Keratinocyte (primary cell): ENCODE results near the gene GPR158. TPM values are rescaled to one million over a fixed set of nuclear protein-coding genes. Genes with fewer than 3 reads are reported as not detected.
"Not testable (repeated sequence)": the region's sequence is repeated elsewhere in the genome, so short reads cannot be mapped to it uniquely, and the experiment has no call there.

Source experiments
- DNase-seq: peaks from one replicate; pipeline ENCODE4 v3.0.0-alpha.2; 2011; ENCODE audit warnings: low read depth, missing footprints, low spot score
- FAIRE-seq: peaks from 2 replicates; lab custom pipeline; 2011; peaks lifted over from hg19 to GRCh38; lab: Jason Lieb, UNC
- H2AFZ ChIP-seq: 2 replicates; pipeline ENCODE4 v1.6.0; 2012; ENCODE audit warnings: low read length, control low read depth, inconsistent platforms; ENCODE audit not compliant: control insufficient read depth
- H3K27ac ChIP-seq: 2 replicates; pipeline ENCODE4 v1.5.1; 2011; ENCODE audit warnings: low read length; ENCODE audit not compliant: control insufficient read depth, insufficient read depth
- H3K27me3 ChIP-seq: 3 replicates; pipeline ENCODE4 v1.6.0; 2011; ENCODE audit warnings: low read length; ENCODE audit not compliant: control insufficient read depth, insufficient read depth; ENCODE audit errors: extremely low read depth
- H3K36me3 ChIP-seq, 2 experiments: 2 replicates in 1 of 2; 3 replicates in 1 of 2; pipeline ENCODE4 v1.5.1; 2011; ENCODE audit warnings: low read length in 2 of 2, mild to moderate bottlenecking in 1 of 2; ENCODE audit not compliant: control insufficient read depth in 2 of 2, insufficient read depth in 2 of 2; ENCODE audit errors: extremely low read depth in 1 of 2
- H3K4me1 ChIP-seq: 3 replicates; pipeline ENCODE4 v1.5.1; 2011; ENCODE audit warnings: low read length; ENCODE audit not compliant: control insufficient read depth, insufficient read depth; ENCODE audit errors: extremely low read depth
- H3K4me2 ChIP-seq: 3 replicates; pipeline ENCODE4 v1.6.0; 2011; ENCODE audit warnings: low read depth, low read length; ENCODE audit not compliant: control insufficient read depth, insufficient read depth; ENCODE audit errors: extremely low read depth
- H3K4me3 ChIP-seq, 3 experiments: fragments of 200-600 bp in 1 of 3; sonication (generic) in 1 of 3; 2 replicates in 2 of 3; 3 replicates in 1 of 3; pipeline ENCODE4 v1.5.1; 2011 to 2016; ENCODE audit warnings: low read length in 3 of 3, mild to moderate bottlenecking in 3 of 3, control low read depth in 2 of 3, inconsistent platforms in 1 of 3, low read depth in 1 of 3, mixed read lengths in 1 of 3, mixed run types in 1 of 3, moderate library complexity in 1 of 3; ENCODE audit not compliant: control insufficient read depth in 2 of 3, insufficient read depth in 2 of 3; ENCODE audit errors: extremely low read depth in 1 of 3
- H3K79me2 ChIP-seq: 2 replicates; pipeline ENCODE4 v1.6.0; 2012; ENCODE audit warnings: low read length; ENCODE audit not compliant: control insufficient read depth, insufficient read depth
- H3K9ac ChIP-seq: 3 replicates; pipeline ENCODE4 v1.6.0; 2011; ENCODE audit warnings: low read length; ENCODE audit not compliant: control insufficient read depth, insufficient read depth; ENCODE audit errors: extremely low read depth
- H3K9me1 ChIP-seq: 3 replicates; pipeline ENCODE4 v1.6.0; 2011; ENCODE audit warnings: low read length; ENCODE audit not compliant: control insufficient read depth, insufficient read depth; ENCODE audit errors: extremely low read depth
- H3K9me3 ChIP-seq: 2 replicates; pipeline ENCODE4 v1.5.1; 2012; ENCODE audit warnings: low read depth, low read length; ENCODE audit not compliant: control insufficient read depth
- H4K20me1 ChIP-seq: 3 replicates; pipeline ENCODE4 v1.6.0; 2011; ENCODE audit warnings: low read length; ENCODE audit not compliant: control insufficient read depth, insufficient read depth; ENCODE audit errors: extremely low read depth
- EZH2 ChIP-seq: IDR thresholded peaks from one replicate; pipeline ENCODE4 v1.6.1; 2012; ENCODE audit warnings: inconsistent platforms, mild to moderate bottlenecking, low read length, moderate library complexity
- dilution Hi-C: fragments of 300-500 bp; cut with MboI; formaldehyde crosslinking; loops from one replicate; pipeline ENCODE4 v1.7.0; 2020; ENCODE audit warnings: low sequenced_read_pairs; ENCODE audit not compliant: extremely low pct_ligation_motif_present
- polyA plus RNA-seq, 5 experiments: library from polyadenylated mRNA; depleted of rRNA in 3 of 5; stranded (reverse) in 3 of 5; stranded (forward) in 1 of 5; unstranded in 1 of 5; fragments of >200 nt; gene quantifications; 1 replicate in 1 of 5; 2 replicates in 3 of 5; 3 replicates in 1 of 5; pipeline versions ENCODE4 v1.2.1 to v1.2.3, GENCODE V29; 2011 to 2012; ENCODE audit warnings: missing spikeins in 2 of 5, low read depth in 1 of 5, low replicate concordance in 1 of 5
- TF ChIP-seq, protein P1 (sequence below), 3 experiments: IDR thresholded peaks in 1 of 3; conservative IDR thresholded peaks in 1 of 3; optimal IDR thresholded peaks in 1 of 3; 2 replicates in 2 of 3; 3 replicates in 1 of 3; pipeline versions ENCODE3 to v1.5.1; 2011; ENCODE audit warnings: low read length in 3 of 3, mild to moderate bottlenecking in 3 of 3, moderate library complexity in 2 of 3, control low read depth in 1 of 3, inconsistent platforms in 1 of 3; ENCODE audit not compliant: insufficient read depth in 2 of 3; ENCODE audit errors: extremely low read depth in 1 of 3

The GPR158 gene
- polyA plus RNA-seq, 1 donor (not counting 4 experiments of a cell fraction or from before 2014, with no cell fraction given): not detected

DNA sequence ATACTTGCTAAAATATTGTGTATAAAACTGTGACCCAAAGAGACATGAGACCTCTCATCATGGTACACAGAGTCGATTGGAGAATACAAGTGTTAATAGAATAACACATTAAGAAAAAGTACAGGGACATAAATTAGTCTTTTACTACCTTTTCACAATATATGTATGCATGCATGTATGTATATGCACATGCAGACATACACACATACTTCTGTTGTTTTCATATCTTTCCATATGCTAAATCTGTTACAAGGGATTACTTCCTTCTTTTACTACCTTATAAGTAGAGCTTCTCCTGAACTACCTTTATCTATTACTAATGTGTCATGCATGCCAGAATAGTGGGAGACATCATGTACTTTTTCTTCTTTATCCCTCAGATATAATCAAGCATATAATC, 131.6 kb downstream of the GPR158 start:
- Histone ChIP-seq H3K79me2 (no peaks in the 10 kb centered on the region), H3K4me2 (no peak overlapping the region), H3K9me1 (no peaks in the 10 kb centered on the region), H3K9ac (no peak overlapping the region), H3K27me3 (no peaks in the 10 kb centered on the region), H3K36me3 (no peaks in the 10 kb centered on the region), H4K20me1 (no peaks in the 10 kb centered on the region), H3K27ac (no peak overlapping the region), H3K4me3 (no peak overlapping the region), H3K4me1 (no peaks in the 10 kb centered on the region), H2AFZ (no peak overlapping the region), H3K9me3 (no peaks in the 10 kb centered on the region)
- no peak for TF ChIP-seq EZH2
- TF ChIP-seq, protein P1, sequence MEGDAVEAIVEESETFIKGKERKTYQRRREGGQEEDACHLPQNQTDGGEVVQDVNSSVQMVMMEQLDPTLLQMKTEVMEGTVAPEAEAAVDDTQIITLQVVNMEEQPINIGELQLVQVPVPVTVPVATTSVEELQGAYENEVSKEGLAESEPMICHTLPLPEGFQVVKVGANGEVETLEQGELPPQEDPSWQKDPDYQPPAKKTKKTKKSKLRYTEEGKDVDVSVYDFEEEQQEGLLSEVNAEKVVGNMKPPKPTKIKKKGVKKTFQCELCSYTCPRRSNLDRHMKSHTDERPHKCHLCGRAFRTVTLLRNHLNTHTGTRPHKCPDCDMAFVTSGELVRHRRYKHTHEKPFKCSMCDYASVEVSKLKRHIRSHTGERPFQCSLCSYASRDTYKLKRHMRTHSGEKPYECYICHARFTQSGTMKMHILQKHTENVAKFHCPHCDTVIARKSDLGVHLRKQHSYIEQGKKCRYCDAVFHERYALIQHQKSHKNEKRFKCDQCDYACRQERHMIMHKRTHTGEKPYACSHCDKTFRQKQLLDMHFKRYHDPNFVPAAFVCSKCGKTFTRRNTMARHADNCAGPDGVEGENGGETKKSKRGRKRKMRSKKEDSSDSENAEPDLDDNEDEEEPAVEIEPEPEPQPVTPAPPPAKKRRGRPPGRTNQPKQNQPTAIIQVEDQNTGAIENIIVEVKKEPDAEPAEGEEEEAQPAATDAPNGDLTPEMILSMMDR (optimal IDR thresholded peaks at IDR 0.05 in 1 of 3, IDR thresholded peaks at IDR 0.05 in 1 of 3, conservative IDR thresholded peaks at IDR 0.05 in 1 of 3; ENCODE audit: extremely low read depth in 1 of 3, insufficient read depth in 2 of 3, low read length in 3 of 3): no peak
- FAIRE-seq: no peak
- no peak for DNase-seq
- dilution Hi-C loops: no loop called here

DNA sequence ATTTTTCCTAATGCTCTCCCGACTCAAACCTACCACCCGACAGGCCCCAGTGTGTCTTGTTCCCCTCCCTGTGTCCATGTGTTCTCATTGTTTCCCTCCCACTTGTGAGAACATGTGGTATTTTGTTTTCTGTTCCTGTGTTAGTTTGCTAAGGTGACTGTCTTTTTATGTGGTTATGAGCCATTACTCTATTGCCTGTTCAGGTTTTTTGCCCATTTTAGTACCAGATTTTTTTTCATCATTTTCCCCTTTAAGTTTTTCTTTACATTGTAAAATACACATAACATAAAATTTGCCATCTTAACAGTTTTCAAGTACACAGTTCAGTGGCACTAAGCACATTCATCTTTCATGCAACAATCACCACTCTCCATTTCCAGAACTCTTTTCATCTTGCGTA, 133.5 kb downstream of the GPR158 start:
- no peaks in the 10 kb centered on the region for H3K9me1 ChIP-seq
- no peaks in the 10 kb centered on the region for H3K36me3 ChIP-seq
- no peak overlapping the region for H3K27ac ChIP-seq
- H3K4me1 ChIP-seq: no peaks in the 10 kb centered on the region
- H3K4me2 ChIP-seq: no peak overlapping the region
- no peak overlapping the region for H3K9ac ChIP-seq
- H2AFZ ChIP-seq: no peak overlapping the region
- dilution Hi-C loops: no loop called here
- TF ChIP-seq, protein P1 (optimal IDR thresholded peaks at IDR 0.05 in 1 of 3, IDR thresholded peaks at IDR 0.05 in 1 of 3, conservative IDR thresholded peaks at IDR 0.05 in 1 of 3; ENCODE audit: extremely low read depth in 1 of 3, insufficient read depth in 2 of 3, low read length in 3 of 3): no peak
- no peak for TF ChIP-seq EZH2
- FAIRE-seq: no peak
- H3K4me3 ChIP-seq: no peak overlapping the region
- H3K79me2 ChIP-seq: no peaks in the 10 kb centered on the region
- H3K27me3 ChIP-seq: no peaks in the 10 kb centered on the region
- H3K9me3 ChIP-seq: no peaks in the 10 kb centered on the region
- no peak for DNase-seq
- H4K20me1 ChIP-seq: no peaks in the 10 kb centered on the region

DNA sequence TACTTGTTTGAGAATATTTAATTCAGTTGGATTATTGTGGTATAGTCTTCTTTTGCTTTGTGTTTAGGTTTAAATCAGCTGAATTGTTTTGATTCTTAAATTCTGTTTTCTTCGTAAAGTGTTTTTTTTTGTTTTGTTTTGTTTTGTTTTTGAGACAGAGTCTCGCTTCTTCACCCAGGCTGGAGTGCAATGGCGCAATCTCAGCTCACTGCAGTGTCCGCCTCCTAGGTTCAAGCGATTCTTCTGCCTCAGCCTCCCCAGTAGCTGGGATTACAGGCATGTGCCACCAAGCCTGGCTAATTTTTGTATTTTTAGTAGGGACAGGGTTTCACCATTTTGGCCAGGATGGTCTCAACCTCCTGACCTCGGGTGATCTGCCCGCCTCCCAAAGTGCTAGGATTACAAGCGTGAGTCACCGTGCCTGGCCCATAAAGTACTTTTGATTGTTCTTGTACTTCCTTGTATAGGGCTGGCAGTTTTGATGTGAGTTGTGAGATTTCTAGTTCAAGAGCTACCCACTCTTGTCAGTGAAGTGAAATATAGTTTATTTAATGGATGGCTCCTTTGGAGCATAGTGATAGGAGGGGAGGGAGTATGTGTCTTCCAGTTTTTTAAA, 142.9 kb downstream of the GPR158 start:
- FAIRE-seq, H3K9ac ChIP-seq, H4K20me1 ChIP-seq, dilution Hi-C loops, H3K36me3 ChIP-seq, H3K79me2 ChIP-seq, H2AFZ ChIP-seq, H3K27me3 ChIP-seq, H3K4me3 ChIP-seq, DNase-seq, H3K4me2 ChIP-seq, H3K4me1 ChIP-seq, H3K9me1 ChIP-seq, H3K9me3 ChIP-seq, H3K27ac ChIP-seq: not testable (repeated sequence)
